Measurements from ENCODE around the gene JOSD2. TPM values are rescaled to one million over a fixed set of nuclear protein-coding genes. Genes with fewer than 3 reads are reported as not detected.
"Not testable (repeated sequence)": the region's sequence is repeated elsewhere in the genome, so short reads cannot be mapped to it uniquely, and the experiment has no call there.

Gene JOSD2
- total RNA-seq, 1 donor from 2014 or later = 34.7 TPM

DNA sequence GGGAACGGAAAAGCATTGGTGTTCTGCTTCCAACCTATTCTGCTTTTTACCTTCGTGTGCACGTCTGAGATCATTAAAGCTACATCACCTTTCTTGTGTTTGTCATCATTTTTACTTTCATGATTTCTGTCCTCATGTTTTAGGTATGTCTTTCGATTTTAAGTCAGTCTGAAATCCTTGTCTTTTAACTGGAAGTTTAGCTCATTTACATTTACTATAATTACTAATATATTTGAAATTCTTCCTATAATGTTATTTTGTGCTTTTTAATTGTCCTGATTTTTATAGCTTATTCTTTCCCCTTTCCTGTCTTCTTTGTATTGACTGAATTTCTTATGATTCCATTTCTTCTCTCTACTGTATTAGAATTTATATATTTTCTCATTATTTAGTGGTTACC lies 22.0 kb upstream of the JOSD2 start:
- TF ChIP-seq, protein P1, sequence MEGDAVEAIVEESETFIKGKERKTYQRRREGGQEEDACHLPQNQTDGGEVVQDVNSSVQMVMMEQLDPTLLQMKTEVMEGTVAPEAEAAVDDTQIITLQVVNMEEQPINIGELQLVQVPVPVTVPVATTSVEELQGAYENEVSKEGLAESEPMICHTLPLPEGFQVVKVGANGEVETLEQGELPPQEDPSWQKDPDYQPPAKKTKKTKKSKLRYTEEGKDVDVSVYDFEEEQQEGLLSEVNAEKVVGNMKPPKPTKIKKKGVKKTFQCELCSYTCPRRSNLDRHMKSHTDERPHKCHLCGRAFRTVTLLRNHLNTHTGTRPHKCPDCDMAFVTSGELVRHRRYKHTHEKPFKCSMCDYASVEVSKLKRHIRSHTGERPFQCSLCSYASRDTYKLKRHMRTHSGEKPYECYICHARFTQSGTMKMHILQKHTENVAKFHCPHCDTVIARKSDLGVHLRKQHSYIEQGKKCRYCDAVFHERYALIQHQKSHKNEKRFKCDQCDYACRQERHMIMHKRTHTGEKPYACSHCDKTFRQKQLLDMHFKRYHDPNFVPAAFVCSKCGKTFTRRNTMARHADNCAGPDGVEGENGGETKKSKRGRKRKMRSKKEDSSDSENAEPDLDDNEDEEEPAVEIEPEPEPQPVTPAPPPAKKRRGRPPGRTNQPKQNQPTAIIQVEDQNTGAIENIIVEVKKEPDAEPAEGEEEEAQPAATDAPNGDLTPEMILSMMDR (IDR thresholded peaks at IDR 0.05) = no peak
- Histone ChIP-seq H3K4me1 (no peaks in the 10 kb centered on the region), H3K4me3 (no peak overlapping the region), H3K9me3 (no peaks in the 10 kb centered on the region), H3K36me3 (no peaks in the 10 kb centered on the region), H3K27me3 (peaks cover 18% of the 10 kb centered on the region), H3K27ac (no peak overlapping the region)
- intact Hi-C loops (cut with DNase I) = no loop called here
- DNase-seq (no peak), ATAC-seq (no peak)

DNA sequence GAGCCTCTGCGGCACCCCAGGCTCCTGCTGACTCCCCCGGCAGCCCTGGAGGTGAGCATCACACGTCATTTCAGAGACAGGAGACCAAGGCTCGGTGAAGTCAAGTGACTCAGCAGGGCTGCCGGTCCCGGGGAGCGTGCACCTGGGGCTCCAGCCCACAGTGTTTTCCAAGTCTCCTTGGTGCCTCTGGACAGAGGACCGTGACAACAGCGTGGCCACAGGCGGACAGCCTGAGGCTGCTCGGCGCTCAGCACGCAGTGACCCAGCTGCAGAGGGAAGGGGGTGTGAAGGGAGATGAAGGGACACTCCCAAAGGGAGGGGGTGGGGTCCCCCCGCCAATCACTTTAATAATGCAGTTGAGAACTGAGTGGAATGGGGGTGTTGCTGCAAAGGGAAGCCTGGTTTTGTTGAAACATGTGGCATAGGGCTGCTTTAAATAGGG lies 20.2 kb upstream of the JOSD2 start:
- no peaks in the 10 kb centered on the region for H3K36me3 ChIP-seq
- intact Hi-C loops (cut with DNase I) = no loop called here
- no peaks in the 10 kb centered on the region for H3K9me3 ChIP-seq
- TF ChIP-seq, protein P1 (IDR thresholded peaks at IDR 0.05) = no peak
- H3K27me3 ChIP-seq = peaks cover 18% of the 10 kb centered on the region
- H3K27ac ChIP-seq = no peak overlapping the region
- no peaks in the 10 kb centered on the region for H3K4me1 ChIP-seq
- ATAC-seq (no peak), DNase-seq (no peak)
- H3K4me3 ChIP-seq = no peak overlapping the region

DNA sequence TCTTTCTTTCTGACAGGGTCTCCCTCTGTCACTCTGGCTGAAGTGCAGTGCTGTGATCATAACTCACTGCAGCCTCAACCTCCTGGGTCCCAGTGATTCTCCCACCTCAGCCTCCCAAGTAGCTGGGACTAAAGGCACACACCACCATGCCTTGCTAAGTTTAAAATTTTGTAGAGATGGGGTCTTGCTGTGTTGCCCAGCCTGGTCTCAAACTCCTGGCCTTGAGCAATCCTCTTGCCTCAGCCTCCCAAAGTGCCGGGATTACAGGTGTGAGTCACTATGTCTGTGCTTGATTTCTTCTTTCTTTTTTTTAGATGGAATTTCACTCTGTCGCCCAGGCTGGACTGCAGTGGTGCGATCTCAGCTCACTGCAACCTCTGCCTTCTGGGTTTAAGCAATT lies 17.1 kb upstream of the JOSD2 start:
- H3K4me1 ChIP-seq; H3K9me3 ChIP-seq; H3K4me3 ChIP-seq; DNase-seq; ATAC-seq; intact Hi-C loops (cut with DNase I); H3K27ac ChIP-seq; H3K36me3 ChIP-seq: not testable (repeated sequence)
- H3K27me3 ChIP-seq = peaks cover 18% of the 10 kb centered on the region

- DNase-seq (no peak), ATAC-seq (no peak)
- H3K27me3 ChIP-seq = no peaks in the 10 kb centered on the region
- TF ChIP-seq, protein P1 (IDR thresholded peaks at IDR 0.05) = no peak
- no peaks in the 10 kb centered on the region for H3K4me1 ChIP-seq
- no peak overlapping the region for H3K27ac ChIP-seq
- no peak overlapping the region for H3K4me3 ChIP-seq
- no peaks in the 10 kb centered on the region for H3K36me3 ChIP-seq
- intact Hi-C loops (cut with DNase I) = no loop called here
- H3K9me3 ChIP-seq = no peaks in the 10 kb centered on the region
These were observed 11.9 kb upstream of the JOSD2 start for GRCh38 chr19:50522881-50523280.

GRCh38 chr19:50520822-50521465 lies 10.0 kb upstream of the JOSD2 start:
- Histone ChIP-seq H3K27ac (no peak overlapping the region), H3K36me3 (no peaks in the 10 kb centered on the region), H3K4me1 (no peaks in the 10 kb centered on the region), H3K9me3 (no peaks in the 10 kb centered on the region), H3K4me3 (no peak overlapping the region), H3K27me3 (no peaks in the 10 kb centered on the region)
- ATAC-seq = no peak
- no peak for DNase-seq
- intact Hi-C loops (cut with DNase I) = no loop called here
- TF ChIP-seq, protein P1 (IDR thresholded peaks at IDR 0.05) = no peak

- no peaks in the 10 kb centered on the region for H3K4me1 ChIP-seq
- TF ChIP-seq, protein P1 (IDR thresholded peaks at IDR 0.05) = no peak
- no peak for DNase-seq
- no peaks in the 10 kb centered on the region for H3K27me3 ChIP-seq
- no peak for ATAC-seq
- H3K9me3 ChIP-seq = no peaks in the 10 kb centered on the region
- H3K27ac ChIP-seq = no peak overlapping the region
- no peak overlapping the region for H3K4me3 ChIP-seq
- no peaks in the 10 kb centered on the region for H3K36me3 ChIP-seq
- intact Hi-C loops (cut with DNase I) = no loop called here
These were observed 8.1 kb upstream of the JOSD2 start for GRCh38 chr19:50519006-50519575.
